Inflammatory macrophage (primary cell): ENCODE data around the gene COL19A1.

ENCODE experiments used
- DNase-seq, 2 donors: peaks; one replicate each; pipeline ENCODE4 v3.0.0-alpha.2; 2020 to 2022

COL19A1 gene

DNA sequence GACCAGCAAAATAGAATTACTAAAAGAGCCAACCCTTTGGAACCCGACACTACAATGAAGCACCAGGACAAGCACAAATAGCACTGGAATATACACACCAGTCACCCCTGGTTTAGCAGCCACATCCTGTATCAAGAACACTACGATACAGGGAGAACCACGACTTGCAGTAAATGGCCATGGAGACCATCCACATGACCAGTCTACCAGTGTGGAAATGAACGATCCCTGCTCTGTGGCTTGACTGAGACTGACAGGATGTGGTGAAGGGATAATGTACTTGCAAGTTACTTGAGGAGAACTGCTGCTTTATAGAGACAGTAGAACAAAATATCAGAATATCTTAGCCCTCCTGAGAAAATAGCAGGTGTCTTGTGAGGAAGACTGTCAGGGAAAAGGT lies 266.9 kb downstream of the COL19A1 start:
- no peak for DNase-seq

DNA sequence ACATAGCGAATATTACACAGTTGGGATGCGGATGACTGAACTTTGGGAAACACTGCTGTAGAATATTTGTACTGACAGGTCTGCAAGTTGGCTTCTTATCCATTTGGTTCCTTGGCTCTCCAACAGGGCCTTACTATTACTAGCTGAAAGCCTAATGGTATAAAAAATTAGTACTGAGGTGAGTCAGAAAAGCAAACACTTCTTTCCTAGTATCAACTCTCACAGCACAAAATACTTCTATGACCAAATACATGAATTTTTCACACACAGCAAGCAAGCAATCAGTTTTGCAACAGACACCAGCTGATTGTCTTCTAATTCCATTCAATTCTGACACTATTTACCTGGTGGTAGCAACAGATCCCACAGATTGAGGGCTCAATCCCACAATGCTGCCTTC lies 268.2 kb downstream of the COL19A1 start:
- DNase-seq = no peak

DNA sequence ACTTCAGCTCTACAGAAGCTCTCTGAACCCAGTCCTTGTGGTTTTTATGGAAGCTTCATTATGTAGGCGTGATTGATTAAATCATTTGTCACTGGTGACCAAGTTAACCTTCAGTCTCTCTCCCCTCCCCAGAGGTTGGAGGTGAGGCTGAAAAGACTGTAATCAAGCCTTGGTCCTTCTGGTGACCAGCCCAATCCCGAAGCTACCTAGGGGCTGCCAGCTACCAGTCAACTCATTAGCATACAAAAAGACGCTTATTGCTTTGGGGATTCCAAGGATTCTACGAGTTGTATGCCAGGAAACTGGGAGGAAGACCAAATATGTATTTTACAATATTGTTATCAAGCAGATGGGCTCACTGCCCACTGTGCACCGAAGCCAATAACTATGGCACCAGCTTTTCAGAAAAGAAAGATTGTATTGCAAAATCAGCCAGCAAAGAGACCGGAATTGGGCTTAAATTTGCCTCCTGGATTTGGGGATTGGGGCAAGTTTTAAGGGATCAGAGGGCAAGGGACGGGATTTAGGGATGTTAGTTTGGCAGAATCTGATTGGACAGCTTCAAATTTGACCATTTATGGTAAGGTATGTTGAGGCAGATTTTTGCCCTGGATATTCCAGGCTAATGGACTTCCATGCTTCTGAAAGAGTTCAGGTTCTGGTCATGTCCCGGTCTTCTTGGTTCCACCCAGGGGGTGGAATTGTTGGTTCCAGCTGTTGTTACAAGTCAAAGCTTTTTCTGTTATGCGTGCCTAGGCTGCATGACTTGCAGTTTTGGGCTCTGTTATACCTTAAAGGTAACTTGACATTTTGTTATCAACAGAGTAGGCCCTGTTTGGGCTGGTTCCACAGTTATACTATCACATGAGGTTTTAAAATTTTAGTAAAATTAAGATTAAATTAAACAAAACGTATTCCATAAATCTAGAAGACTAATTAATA lies 269.1 kb downstream of the COL19A1 start:
- DNase-seq = no peak

DNA sequence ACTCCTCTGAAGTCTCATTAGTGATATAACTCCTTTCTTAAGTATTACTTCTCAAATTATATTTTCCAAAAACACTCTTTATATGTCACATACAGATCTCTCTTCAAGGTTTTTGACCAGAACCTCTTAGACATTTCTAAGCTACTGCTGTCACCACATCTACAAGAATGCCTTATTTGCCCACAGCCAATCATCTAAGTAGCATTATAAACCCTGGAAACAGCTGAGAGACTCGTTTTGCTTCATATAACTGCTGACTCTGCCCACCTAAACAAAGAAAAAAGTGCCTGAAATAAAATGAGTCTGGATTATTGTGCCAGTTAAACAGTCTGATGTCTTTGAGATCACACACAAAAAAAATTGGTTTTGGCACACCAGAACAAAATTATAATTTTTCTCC lies 270.6 kb downstream of the COL19A1 start:
- no peak for DNase-seq

DNA sequence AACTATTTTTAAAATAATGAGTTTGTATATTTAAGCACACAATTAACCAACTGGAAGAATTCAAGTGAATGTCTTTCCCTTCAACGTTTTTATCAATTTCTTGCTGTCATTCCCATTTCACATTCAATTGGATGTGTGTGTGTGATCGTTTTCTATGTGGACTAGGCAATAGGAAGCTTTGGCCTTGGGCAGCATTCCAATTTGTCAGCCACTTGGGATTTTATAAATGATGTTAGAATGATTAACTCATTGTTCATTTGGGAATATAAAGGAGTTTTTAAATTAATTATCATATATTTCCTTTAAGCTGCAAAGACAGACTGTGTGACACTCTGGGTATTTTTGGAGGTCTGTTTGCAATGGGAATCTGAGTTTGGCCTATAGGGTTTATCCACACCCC lies 274.1 kb downstream of the COL19A1 start:
- DNase-seq = no peak

DNA sequence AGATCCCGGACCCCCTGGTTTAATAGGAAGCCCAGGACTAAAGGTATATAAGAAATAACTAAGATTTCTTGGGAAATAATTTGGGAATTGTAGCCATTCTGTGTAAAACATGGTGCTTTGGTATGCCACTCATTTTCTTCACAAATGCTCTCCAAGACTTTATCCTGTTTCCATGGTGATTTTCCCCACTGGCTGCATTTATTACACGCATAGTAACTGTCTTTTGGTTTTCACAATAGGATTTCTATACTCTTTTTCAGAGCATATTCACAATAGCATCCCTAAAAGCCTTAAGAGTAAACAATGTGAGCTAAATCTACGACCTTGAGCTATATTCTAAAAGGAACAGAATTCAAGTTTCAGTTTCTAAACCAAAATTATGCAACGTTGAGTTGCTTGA lies 275.7 kb downstream of the COL19A1 start:
- no peak for DNase-seq

DNA sequence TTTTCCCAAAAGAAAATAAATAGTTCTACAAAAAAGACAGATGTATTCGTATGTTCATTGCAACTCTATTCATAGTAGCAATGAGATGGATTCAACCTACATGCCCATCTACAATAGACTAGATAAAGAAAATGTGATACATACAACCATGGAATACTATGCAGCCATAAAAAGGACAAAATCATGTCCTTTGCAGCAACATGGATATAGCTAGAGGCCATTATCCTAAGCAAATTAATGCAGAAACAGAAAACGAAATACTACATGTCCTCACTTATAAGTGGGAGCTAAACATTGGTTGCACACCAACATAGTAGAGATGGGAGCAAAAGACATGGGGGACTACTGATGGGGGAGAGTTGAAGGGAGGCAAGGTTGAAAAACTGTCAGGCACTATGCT lies 278.8 kb downstream of the COL19A1 start:
- no peak for DNase-seq

DNA sequence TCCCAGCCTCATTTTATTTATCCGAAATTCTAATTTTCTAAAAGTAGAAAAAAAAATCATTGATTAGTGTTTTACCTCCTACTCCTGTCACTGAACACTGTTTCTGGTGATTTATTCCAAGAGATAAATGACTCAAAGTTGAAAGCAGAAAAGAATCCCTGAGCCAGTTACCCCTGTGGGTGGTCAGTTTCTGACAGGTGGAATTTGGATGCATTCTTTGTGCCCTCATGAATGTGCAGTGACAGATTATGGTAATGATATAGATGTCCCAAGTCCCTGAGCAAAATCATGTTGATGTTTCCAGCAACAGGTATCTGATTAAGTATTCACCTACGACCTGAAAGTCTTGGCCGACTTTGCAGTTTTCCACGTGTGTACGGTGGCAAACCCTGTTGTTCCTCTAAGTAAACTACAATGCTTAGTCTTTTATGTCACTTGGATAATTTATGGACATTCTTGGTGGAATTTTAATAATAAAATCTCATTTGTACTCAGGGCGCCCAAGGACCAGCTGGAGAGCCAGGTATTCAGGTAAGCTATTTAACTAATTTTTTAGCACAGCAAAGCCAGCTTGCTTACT lies 282.9 kb downstream of the COL19A1 start:
- no peak for DNase-seq

DNA sequence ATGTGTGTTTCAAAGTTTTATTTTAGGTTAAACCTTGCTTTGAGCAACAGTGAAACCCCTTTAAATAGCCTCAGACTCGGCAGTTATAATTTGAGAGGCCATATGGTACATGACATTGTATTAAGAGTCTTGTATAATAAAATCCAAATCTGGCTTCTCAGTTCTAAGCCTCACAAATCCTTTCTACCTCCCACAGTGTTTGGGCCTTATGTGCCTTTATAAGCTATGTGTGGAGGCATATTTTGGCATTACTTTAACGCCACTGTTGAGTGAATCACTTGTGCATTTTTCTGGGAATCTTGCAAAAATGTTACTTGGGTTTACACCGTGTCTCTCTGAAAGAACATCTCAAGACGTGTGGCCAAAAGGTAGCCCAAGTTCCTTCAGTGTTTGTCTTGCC lies 284.2 kb downstream of the COL19A1 start:
- no peak for DNase-seq

DNA sequence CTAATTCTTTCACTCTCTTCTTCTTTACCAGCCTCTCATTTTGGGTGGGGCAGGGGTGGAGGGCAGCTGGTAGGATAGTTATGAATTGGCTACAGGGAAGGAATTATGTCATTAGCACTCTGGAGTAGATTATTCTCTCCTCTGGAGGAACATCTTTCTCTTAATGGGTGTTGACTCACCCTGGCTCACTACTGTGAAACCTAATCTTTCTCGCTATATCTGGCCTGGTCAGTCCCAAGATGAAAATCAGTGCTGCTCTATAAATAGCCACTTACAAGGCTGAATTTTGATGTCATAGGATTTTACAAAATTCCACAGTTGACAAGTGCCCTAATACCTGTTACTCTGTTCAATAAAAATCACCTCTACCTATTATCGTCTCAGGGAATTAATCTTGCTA lies 285.3 kb downstream of the COL19A1 start:
- DNase-seq = no peak

DNA sequence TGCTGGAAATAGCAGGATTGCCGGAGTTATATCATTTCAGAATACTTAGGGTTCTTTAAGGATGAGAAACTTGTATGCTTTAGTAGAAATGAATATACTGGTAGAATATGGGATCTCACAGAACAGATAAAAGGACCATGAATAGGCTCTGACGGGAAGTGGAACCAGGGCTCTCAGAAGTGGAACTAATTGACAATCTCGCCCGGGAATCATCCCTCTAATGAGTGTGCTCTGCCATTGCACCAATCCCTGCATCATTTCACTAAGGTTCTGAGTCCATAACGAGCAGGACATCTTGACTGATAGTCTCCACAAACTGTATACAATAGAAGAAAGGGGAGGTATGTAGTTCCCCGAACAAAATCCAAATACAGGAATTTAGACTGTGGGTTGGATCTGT lies 286.4 kb downstream of the COL19A1 start:
- DNase-seq = no peak

DNA sequence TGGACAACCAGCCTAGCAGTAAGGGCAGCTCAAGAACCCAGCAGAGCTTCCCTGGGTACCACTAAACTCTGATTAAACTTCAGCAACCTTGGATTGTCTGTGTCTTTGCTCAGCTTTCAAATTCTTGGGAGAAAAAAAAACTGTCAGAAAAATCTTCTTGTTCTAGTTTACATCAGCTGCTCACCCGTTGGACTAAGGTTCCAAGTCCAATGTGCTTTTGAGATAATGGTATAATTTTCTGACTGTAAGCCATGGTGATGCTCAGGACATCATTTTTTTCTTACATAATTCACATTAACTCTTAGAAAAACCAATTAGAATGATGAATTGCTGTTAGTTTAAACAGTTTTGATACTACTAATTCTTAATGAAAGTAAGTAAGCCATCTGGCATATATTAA lies 290.7 kb downstream of the COL19A1 start:
- no peak for DNase-seq

DNA sequence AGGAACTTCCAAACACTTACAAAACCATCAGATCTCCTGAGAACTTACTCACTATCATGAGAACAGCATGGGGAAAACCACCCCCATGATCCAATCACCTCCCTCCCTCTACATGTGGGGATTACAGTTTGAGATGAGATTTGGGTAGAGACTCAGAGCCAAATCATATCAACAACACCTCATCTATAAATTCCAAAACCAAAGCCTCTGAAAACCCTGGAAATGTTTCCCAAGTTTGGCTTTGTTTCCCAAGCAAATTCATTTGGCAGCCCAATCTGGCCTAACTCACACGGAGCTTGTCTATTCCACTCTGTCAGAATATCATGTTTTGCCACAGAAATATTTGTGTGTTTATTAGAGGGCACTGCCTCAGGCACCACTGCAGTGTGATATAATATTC lies 293.9 kb downstream of the COL19A1 start:
- no peak for DNase-seq

DNA sequence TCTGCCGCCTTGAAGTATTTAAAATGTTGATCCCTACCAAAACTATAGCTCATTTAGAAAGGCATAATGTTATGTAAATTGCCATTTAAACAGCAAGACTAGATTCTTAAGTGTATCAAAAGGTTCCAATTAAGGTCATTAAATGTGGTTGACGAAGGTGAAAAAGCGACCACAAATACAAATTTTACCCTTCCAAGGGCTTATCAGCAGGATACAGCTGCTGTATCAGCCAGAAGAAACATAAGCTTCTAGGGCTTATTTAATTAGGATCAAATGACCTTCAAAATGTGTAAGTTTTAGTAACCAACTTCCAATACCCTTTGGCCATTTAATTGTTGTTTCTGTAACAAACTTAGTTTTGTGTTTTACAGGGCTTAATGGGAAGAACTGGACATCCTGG lies 296.6 kb downstream of the COL19A1 start:
- no peak for DNase-seq

DNA sequence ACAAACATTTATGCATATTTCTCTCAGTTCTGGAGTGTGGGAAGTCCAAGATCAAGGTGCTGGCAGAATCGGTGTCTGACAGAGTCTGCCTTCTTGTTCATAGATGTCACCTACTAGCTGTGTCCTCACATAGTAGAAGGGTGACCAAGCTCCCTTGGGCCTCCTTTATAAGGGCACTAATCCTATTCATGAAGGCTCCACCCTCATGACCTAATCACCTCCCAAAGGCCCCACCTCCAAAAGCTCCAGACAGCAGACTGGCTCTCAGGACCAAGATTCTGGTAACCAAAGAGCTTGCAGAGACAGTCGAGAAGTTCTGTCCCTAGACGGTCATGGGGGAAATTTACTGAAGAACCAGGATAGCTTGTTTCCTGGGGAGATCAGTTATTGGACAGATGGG lies 297.4 kb downstream of the COL19A1 start:
- DNase-seq = no peak

DNA sequence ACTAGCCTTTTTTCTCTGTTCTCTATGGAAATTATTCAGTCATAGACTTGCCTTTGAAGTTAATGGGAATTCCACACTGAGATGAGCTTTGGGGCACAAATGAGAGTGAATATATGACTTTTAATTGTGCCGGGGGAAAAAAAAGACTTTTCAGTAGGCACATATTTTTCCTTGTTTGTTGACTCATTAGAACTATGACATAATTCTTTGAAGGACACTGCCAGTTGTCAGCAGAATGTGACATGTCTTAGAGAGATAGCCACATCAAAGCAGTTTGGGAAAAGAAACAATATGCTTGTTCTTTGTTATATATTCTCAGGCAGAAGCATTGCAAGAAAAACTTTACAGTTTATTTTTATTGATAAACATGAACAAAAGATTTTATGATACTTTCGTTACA lies 298.2 kb downstream of the COL19A1 start:
- no peak for DNase-seq

DNA sequence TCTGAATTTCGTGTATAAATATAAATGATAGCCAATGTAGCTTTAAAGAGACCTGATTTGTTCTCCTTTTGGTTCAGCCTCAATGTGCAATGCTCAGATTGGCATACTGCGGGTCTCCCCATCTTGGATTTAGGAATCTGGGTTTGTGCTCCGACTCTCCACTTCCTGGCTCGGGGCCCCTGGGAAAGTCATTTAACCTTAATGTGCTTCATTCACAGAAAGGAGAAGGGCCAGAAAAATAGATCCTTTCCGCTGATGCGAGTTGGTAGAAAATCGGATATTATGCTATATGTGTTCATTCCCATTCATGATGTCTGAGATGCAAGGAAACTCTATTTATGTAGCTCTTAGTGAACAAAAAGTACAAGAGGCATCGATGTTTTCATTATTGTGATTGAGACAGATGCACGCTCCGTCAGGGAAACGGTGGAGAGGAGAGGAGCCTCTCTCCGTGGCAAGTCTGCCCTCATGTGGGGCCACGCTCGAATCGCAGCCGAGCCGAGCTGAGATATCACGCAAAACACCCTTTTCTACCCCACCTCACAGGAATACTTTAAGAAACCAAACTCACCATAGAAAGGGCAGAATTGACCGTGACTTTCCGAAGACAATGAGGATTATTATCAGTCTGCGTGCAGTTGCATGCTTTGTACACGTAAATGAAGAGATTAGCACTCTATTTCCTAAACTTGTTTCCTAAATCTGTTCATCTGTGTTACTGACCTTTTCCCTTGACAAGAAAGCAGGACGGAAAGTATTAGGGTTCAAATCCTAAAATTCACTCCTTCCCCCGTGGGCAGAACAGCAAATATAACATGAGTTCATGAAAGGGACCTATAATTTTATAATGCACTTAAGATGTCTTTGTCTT lies 300.0 kb downstream of the COL19A1 start:
- peak in 1 of 2 donors; percentile 14 for DNase-seq

DNA sequence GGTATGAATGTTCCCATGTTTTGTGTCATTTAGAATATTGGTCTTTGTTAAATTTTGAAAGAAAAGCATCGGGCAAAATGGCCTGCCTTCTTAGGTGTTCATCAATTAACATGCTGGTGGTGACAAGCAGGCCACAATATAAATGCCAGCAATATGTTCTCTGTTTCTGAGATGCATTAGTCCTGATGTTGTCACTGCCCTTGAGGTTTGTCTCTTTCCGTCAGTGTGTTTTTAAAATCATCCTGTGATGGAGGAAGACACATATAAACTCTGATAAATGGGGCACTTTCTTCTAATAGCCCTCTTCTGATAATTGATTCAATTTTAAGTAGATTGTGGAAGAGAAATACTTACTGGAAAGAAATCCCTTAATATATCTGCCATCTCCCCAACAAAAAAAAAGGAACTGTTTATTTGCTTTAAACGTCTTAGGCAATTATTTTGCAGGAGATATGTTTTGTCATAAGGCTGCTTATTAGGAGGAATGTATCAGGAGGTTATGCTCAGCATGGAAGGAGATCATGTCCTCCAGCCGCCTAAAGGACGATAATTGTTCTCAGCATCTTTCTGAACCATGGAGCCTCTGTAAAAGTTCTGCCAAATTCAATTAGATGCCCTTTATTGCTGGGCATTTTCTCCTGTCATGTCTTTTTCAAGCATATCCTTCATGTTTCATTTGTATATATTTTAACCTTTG lies 302.5 kb downstream of the COL19A1 start:
- DNase-seq = no peak

DNA sequence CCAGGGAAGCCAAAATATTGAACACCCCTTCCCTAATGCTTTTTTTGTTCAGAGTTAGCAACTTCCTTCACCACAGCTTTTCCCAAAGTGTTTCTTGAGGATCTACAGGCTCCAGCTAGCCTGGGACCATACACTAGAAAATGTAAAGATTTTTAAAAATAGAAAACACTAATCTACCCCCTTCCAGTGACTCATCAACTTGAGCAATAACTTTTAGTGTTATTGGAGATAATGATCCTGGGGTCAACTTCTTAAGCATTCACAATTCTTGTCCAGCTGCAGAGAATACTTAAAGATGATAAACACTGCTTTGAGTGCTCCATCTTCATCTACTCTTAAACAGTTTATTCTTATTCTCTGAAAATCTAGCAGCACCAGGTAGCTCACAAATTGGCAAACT lies 304.9 kb downstream of the COL19A1 start:
- no peak for DNase-seq

DNA sequence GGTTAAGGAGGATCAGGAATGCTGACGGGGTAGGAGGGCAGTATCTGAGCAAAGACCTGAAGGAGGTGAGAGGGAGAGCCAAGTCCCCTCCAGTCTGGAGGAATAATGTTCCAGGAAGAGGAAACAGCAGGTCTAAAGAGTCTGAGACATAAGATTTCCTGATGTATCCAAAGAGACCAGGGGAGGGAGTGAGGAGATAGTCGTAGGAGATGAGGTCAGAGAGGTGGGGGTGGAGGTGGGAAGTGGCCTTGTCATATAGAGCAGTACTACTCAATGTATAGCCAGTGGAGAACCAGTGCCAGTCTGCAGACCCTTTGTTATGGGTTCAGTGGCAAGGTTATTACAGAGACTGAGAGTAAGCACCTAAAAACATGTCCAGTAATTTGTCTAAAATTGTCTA lies 305.9 kb downstream of the COL19A1 start:
- DNase-seq = no peak

DNA sequence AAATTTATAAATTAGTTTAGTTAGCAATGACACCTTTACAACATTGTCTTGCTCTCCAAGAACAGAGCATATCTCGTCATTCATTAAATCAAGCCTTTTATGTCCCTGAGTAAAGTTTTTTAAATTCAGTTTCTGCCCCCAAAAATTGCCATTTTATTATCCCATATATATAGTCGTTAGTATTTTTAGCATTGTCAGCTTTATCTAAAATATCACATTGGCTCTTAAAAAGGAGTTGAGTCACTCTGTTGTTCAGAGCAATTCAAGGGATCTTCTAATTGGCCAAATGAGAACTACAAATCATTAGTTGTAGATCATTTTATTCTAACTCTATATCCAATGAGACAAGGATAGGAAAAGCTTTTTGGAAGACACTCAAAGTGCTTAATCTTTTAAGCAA lies 309.4 kb downstream of the COL19A1 start:
- no peak for DNase-seq

DNA sequence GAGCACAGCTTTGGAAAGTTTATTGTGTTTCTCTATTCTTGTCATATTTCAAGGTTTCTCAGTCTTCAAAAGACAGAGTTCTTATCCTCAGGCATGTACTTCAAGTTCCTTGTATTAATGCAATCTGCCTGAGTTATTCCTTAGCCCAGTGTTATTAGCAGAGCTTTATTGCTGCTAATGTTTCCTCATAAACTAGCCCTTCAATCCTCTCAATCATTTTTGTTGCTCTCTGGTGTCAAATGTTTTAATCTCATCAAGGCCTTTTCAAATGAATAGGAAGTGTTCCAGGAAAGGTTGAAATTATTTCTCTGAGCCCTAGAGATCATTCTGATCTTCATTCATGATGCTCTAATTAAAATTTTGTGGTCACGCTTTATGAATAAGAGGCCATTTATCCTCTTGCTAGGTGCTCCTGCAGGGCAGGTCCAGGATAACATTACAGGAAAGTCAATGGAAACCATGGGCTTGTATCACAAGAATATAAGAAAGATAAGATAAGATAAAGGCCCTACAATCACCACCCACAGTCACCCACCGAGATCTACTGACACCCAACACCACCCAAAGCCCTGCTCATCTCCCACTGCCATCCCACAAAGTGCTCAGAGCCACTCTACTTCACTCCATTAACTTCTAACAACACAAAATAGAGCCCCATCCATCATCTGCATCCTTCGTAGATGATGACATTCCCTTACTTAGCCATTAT lies 310.6 kb downstream of the COL19A1 start:
- no peak for DNase-seq
